HepG2 (cell line): Measurements from ENCODE around the gene TMEM114. TPM values are rescaled to one million over a fixed set of nuclear protein-coding genes. Genes with fewer than 3 reads are reported as not detected.
A peak's percentile ranks its signal among the peaks of the same experiment; 100 is the strongest.

ENCODE experiments used
- AKNA ChIP-seq: sonication (generic); formaldehyde crosslinking; IDR thresholded peaks from 2 replicates; pipeline ENCODE4 v1.4.0; 2020; ENCODE audit warnings: missing genetic modification reagents, borderline replicate concordance
- ARID2 ChIP-seq: sonication (generic); formaldehyde crosslinking; IDR thresholded peaks from 2 replicates; pipeline ENCODE4 v1.8.1; 2022; ENCODE audit warnings: mild to moderate bottlenecking, missing genetic modification reagents, borderline replicate concordance
- HMG20A ChIP-seq: IDR thresholded peaks from 2 replicates; pipeline ENCODE4 v1.6.1; 2016; ENCODE audit warnings: borderline replicate concordance
- KIAA2018 ChIP-seq: sonication (generic); formaldehyde crosslinking; IDR thresholded peaks from 2 replicates; pipeline ENCODE4 v1.5.0; 2020; ENCODE audit warnings: mild to moderate bottlenecking, missing genetic modification reagents, borderline replicate concordance
- POLR2AphosphoS5 ChIP-seq: IDR thresholded peaks from 2 replicates; pipeline ENCODE4 v1.6.1; 2012; ENCODE audit warnings: low read depth, low read length
- SP2 ChIP-seq: sonication (generic); formaldehyde crosslinking; IDR thresholded peaks from 2 replicates; pipeline ENCODE4 v1.5.1; 2020; ENCODE audit warnings: mild to moderate bottlenecking, missing genetic modification reagents
- TIGD3 ChIP-seq: sonication (generic); formaldehyde crosslinking; IDR thresholded peaks from 2 replicates; pipeline ENCODE4 v1.5.1; 2020; ENCODE audit warnings: mild to moderate bottlenecking, missing genetic modification reagents, borderline replicate concordance
- ZNF687 ChIP-seq: sonication (generic); formaldehyde crosslinking; IDR thresholded peaks from 2 replicates; pipeline ENCODE4 v1.5.1; 2020; ENCODE audit warnings: mild to moderate bottlenecking, missing genetic modification reagents, moderate library complexity
- polyA plus RNA-seq, 8 experiments: library from polyadenylated mRNA; depleted of rRNA in 3 of 8; stranded (reverse) in 7 of 8; unstranded in 1 of 8; fragments of >200 nt; fragmentation: Illumina TruSeq in 4 of 8; extraction: Trizol in 4 of 8; gene quantifications; 2 replicates each; pipeline versions ENCODE4 v1.2.1 to v1.2.3, GENCODE V29; 2011 to 2016; ENCODE audit warnings: low read depth in 4 of 8, missing spikeins in 1 of 8, mixed read lengths in 1 of 8; ENCODE audit not compliant: insufficient read depth in 1 of 8
- total RNA-seq, 5 experiments: library from RNA; depleted of rRNA; stranded (reverse); fragments of >200 nt; fragmentation: Illumina TruSeq; extraction: Trizol; gene quantifications; 2 replicates each; pipeline ENCODE4 v1.2.3, GENCODE V29; 2016; ENCODE audit warnings: low read depth in 1 of 5

The TMEM114 gene
- total and polyA plus RNA-seq, 2 of the 13 experiments (the other 11 are each of a cell fraction or from before 2014, with no cell fraction given): not detected

- no peak for TF ChIP-seq KIAA2018 (CRISPR knock-in tag)
- peak; percentile 21; the same call in 1 of the 2 replicates for TF ChIP-seq SP2
- TF ChIP-seq AKNA (CRISPR knock-in tag): no peak
- peak; percentile 57 for TF ChIP-seq ZNF687
- no peak for TF ChIP-seq ARID2
- TF ChIP-seq POLR2AphosphoS5: no peak
- 0 out of 2 replicates have a peak, but pooled peaks have one; percentile 11 for TF ChIP-seq TIGD3
- no peak for TF ChIP-seq HMG20A (CRISPR knock-in tag)
Measured at GRCh38 chr16:8569650-8570346, 20.5 kb downstream of the TMEM114 start (continued).
